GM12872 (cell line): ENCODE results near the gene SORCS2.

Experiments used
- CTCF ChIP-seq: IDR thresholded peaks from 3 replicates; pipeline ENCODE4 v1.5.1; 2011; ENCODE audit warnings: low read depth, mild to moderate bottlenecking, low read length, moderate library complexity; ENCODE audit not compliant: insufficient read depth

Gene SORCS2

DNA sequence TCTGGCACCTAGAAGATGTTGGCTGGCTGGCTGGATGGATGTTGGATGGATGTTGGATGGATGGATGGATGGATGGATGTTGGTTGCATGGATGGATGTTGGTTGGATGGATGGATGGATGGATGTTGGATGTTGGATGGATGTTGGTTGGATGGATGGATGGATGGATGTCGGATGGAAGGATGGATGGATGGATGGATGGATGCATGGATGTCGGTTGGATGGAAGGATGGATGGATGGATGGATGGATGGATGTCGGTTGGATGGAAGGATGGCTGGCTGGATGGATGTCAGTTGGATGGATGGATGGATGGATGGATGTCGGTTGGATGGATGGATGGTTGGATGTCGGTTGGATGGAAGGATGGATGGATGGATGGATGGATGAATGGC is 145.7 kb downstream of the SORCS2 start:
- no peak for TF ChIP-seq CTCF

- TF ChIP-seq CTCF: no peak
Observed at GRCh38 chr4:7338876-7339623, 146.7 kb downstream of the SORCS2 start.

DNA sequence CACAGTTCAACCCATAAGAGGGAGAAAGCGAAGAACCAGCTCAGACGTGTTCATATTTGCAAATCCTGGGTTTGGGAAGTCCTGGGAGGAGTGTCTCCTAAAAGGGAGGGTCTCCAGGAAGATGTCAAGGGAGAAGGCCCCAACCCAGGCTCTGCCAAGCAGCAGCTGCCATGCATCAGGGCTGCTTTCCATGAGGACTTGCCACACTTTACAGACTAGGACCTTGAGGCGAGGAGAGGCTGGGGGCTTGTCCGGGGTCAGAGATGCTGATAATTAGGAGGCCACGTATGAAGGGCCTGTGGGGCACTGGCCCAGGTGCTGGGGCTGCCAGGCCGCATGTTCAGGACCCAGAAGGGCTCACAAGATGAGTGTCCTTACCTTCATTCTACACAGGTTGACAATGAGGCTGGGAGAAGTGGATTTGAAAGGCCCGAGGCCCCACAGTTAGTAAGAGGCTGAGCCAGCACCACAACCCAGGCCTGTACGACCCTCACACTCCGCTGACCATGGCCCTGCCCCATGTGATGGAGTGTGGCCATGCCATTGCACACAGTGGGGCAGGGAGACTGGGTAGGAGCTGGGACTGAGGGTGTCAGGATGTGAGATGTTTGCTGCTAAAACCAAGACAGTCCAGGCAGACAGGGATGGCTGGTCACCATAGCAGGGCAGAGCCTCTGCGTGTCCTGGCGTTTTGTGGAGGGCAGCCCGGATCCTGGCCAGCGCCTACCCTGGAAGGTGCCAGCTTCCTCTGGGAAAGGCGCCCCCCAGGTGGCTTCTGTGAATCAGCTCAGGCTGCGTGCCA is 147.6 kb downstream of the SORCS2 start:
- no peak for TF ChIP-seq CTCF

DNA sequence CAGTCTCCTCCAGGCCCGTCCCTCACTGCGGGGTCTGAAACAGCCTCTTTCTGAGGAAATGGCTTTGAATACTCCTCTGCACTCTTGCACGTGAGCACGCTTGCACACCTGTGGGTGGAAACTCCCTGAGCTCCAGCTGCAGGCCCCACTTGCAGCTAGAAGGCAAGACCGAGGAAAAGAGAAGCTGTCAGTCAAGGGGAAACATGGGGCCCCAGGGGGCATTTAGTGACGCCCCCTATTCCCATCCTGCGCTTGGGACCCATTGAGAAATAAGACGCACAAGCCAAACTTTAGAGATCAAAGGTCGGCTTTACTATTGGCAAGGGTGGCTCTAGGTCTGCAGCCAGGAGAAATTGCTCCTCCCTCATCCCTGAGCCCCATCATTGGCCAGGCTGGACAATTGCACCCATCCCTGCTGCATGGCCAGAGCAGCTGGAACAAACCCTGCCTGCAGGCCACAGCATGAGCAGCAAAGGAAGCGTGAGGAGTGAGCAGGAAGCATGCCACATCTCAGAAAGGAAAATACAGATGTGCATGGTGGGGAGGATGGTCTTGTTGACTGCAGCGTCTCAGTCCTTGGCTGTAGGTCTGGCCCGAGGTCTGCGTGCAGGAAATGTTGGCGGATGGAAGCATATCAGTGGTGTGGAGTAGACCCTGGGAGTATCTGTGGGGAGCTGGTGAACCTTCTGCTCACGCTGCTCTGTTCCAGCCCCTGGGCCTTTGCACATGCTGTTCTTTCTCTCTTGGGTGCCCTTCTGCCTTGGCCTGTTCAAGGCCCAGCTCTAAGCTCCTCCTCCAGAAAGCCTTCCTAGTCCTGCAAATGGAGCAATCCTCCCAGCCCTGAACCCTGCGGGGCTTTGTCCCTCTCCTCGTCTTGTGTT is 148.5 kb downstream of the SORCS2 start:
- no peak for TF ChIP-seq CTCF

- TF ChIP-seq CTCF: no peak
Observed at GRCh38 chr4:7341491-7342222, 149.3 kb downstream of the SORCS2 start.

DNA sequence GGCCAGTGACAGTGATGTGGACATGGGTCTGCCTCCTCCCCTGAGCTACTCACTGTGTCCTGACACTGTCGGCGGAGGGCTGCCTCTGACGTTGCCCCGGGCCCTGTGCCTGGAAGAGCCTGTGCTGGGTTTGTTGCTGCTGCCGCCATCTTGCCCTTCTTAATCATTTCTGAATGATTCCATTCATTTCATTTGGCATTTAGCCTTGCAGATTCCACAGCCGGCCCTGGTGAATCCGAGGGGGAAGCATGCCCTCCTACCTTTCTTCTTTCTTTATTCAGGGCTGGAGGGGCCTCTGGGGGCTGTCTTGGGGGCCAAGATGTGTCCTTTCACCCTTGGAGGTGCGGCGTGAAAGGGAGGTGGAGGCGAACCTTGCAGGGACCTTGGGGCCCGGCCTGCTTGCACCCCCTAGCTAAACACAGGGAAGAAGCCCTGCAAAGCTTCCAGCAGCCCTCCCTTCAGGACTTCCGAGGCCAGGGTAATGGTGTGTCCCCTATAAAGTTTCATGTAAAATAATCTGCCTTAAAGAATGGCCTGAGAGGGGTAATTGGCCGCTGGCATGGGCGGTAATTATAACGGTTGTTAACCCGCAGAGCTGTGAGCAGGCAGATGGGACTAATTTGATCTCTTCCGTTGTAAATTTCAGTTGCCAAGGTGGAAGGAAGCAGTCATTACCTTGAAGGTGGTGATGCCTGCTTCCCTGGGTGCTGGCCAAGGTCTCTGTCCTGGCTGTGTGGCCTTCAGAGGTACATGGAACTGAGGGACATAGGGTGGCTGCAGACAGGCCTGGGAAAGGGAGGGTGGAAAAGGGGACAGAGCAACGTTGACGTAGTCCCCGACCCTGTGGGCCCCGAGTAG is 150.1 kb downstream of the SORCS2 start:
- no peak for TF ChIP-seq CTCF
